Endothelial cell of umbilical vein (primary cell): ENCODE data around the gene FYB1. TPM values are rescaled to one million over a fixed set of nuclear protein-coding genes. Genes with fewer than 3 reads are reported as not detected.
A peak's percentile ranks its signal among the peaks of the same experiment; 100 is the strongest.

Experiments used
- BruUV-seq: library from RNA; stranded (reverse); fragments of 400-500 nt; replicated peaks from 2 replicates; lab custom pipeline; 2021; lab: Mats Ljungman, UMichigan
- CTCF ChIA-PET: fragments of 300-600, 350-600 bp; sonication (Branson Sonifier 250); formaldehyde crosslinking; loops from one replicate; lab custom pipeline; 2021; ENCODE audit warnings: antibody characterized with exemption, inconsistent platforms; lab: Charles Lee
- POLR2A ChIA-PET: fragments of 300-600, 350-600 bp; sonication (Branson Sonifier 250); formaldehyde crosslinking; loops from one replicate; lab custom pipeline; 2021; ENCODE audit warnings: antibody characterized with exemption, inconsistent platforms; lab: Charles Lee
- DNase-seq: peaks from one replicate; pipeline ENCODE4 v3.0.0-alpha.2; 2011; ENCODE audit warnings: low read depth, low spot score
- FAIRE-seq: peaks from 2 replicates; lab custom pipeline; 2011; peaks lifted over from hg19 to GRCh38; lab: Jason Lieb, UNC
- H2AFZ ChIP-seq: 2 replicates; pipeline ENCODE4 v1.6.0; 2012; ENCODE audit warnings: low read depth, low read length, control low read depth, inconsistent platforms
- H3K27ac ChIP-seq: 2 replicates; pipeline ENCODE4 v1.5.1; 2011; ENCODE audit warnings: low read depth, mild to moderate bottlenecking, control low read depth, low read length, moderate library complexity; ENCODE audit not compliant: insufficient read depth
- H3K27me3 ChIP-seq, 2 experiments: 2 replicates each; pipeline versions ENCODE4 v1.6.0 to v1.6.1; 2011; ENCODE audit warnings: low read length in 2 of 2, mixed read lengths in 1 of 2; ENCODE audit not compliant: control insufficient read depth in 2 of 2, insufficient read depth in 2 of 2
- H3K36me3 ChIP-seq, 2 experiments: 2 replicates in 1 of 2; 3 replicates in 1 of 2; pipeline ENCODE4 v1.5.1; 2011; ENCODE audit warnings: low read length in 2 of 2, mild to moderate bottlenecking in 1 of 2, moderate library complexity in 1 of 2; ENCODE audit not compliant: control insufficient read depth in 2 of 2, insufficient read depth in 2 of 2; ENCODE audit errors: extremely low read depth in 1 of 2
- H3K4me1 ChIP-seq: 3 replicates; pipeline ENCODE4 v1.5.1; 2011; ENCODE audit warnings: mild to moderate bottlenecking, low read length; ENCODE audit not compliant: control insufficient read depth, insufficient read depth; ENCODE audit errors: extremely low read depth
- H3K4me2 ChIP-seq: 2 replicates; pipeline ENCODE4 v1.6.1; 2011; ENCODE audit warnings: low read length, control low read depth, mixed read lengths; ENCODE audit not compliant: insufficient read depth
- H3K4me3 ChIP-seq, 3 experiments: fragments of 200-600 bp in 1 of 3; sonication (generic), shearing (Covaris generic) in 1 of 3; replicated peaks in 1 of 3; 2 replicates each; pipeline ENCODE4 v1.5.1; 2011 to 2016; ENCODE audit warnings: control low read depth in 3 of 3, low read length in 3 of 3, mild to moderate bottlenecking in 2 of 3, inconsistent platforms in 1 of 3, low read depth in 1 of 3, moderate library complexity in 1 of 3; ENCODE audit not compliant: insufficient read depth in 1 of 3
- H3K79me2 ChIP-seq: 2 replicates; pipeline ENCODE4 v1.6.0; 2012; ENCODE audit warnings: low read length, inconsistent platforms; ENCODE audit not compliant: control insufficient read depth, insufficient read depth
- H3K9ac ChIP-seq: replicated peaks from 2 replicates; pipeline ENCODE3; 2011; ENCODE audit warnings: low read length, control low read depth; ENCODE audit not compliant: insufficient read depth; ENCODE audit errors: extremely low read depth
- H3K9me1 ChIP-seq: replicated peaks from 3 replicates; pipeline ENCODE4 v1.6.0; 2011; ENCODE audit warnings: mild to moderate bottlenecking, low read length; ENCODE audit not compliant: control insufficient read depth, insufficient read depth; ENCODE audit errors: extremely low read depth
- H3K9me3 ChIP-seq: replicated peaks from 2 replicates; pipeline ENCODE4 v1.5.1; 2012; ENCODE audit warnings: low read length, inconsistent platforms; ENCODE audit not compliant: control insufficient read depth, insufficient read depth
- H4K20me1 ChIP-seq: replicated peaks from 2 replicates; pipeline ENCODE3; 2011; ENCODE audit warnings: mild to moderate bottlenecking, low read length; ENCODE audit not compliant: control insufficient read depth, insufficient read depth; ENCODE audit errors: extremely low read depth
- CTCF ChIP-seq, 2 donors: IDR thresholded peaks; 1 replicate in 1 of 2; 2 replicates in 1 of 2; pipeline ENCODE4 v1.5.1; 2011; ENCODE audit warnings: low read length in 2 of 2, mild to moderate bottlenecking in 2 of 2, moderate library complexity in 2 of 2, control low read depth in 1 of 2, inconsistent platforms in 1 of 2, low read depth in 1 of 2; ENCODE audit not compliant: insufficient read depth in 1 of 2; ENCODE audit errors: extremely low read depth in 1 of 2
- EZH2 ChIP-seq: IDR thresholded peaks from 2 replicates; pipeline ENCODE4 v1.6.1; 2012; ENCODE audit warnings: borderline replicate concordance, low read depth, mild to moderate bottlenecking, moderate library complexity, low read length, inconsistent platforms; ENCODE audit not compliant: severe bottlenecking
- JUN ChIP-seq: IDR thresholded peaks from 2 replicates; pipeline ENCODE4 v1.6.1; 2011; ENCODE audit warnings: borderline replicate concordance, low read depth; ENCODE audit not compliant: insufficient read length, insufficient read depth
- MAX ChIP-seq: IDR thresholded peaks from 2 replicates; pipeline ENCODE4 v1.6.1; 2011; ENCODE audit not compliant: insufficient read depth, insufficient read length
- MYC ChIP-seq: IDR thresholded peaks from one replicate; pipeline ENCODE4 v1.6.1; 2011; ENCODE audit warnings: mild to moderate bottlenecking, low read depth, low read length
- POLR2A ChIP-seq: IDR thresholded peaks from 2 replicates; pipeline ENCODE4 v1.6.1; 2012; ENCODE audit warnings: low read depth, mild to moderate bottlenecking, control low read depth, low read length
- POLR2AphosphoS5 ChIP-seq: IDR thresholded peaks from 2 replicates; pipeline ENCODE4 v1.6.1; 2012; ENCODE audit warnings: low read depth, mild to moderate bottlenecking, control low read depth, low read length, moderate library complexity; ENCODE audit not compliant: insufficient read depth
- dilution Hi-C: fragments of 300-500 bp; cut with MboI; formaldehyde crosslinking; loops from one replicate; pipeline ENCODE4 v1.15.0; 2019; ENCODE audit warnings: low sequenced_read_pairs; ENCODE audit not compliant: extremely low pct_ligation_motif_present
- intact Hi-C: fragments of 100-400 bp; cut with micrococcal nuclease; formaldehyde crosslinking; loops from one replicate; pipeline ENCODE4 v1.10.0; 2022
- polyA plus RNA-seq, 4 experiments: library from polyadenylated mRNA; depleted of rRNA in 3 of 4; stranded (reverse) in 3 of 4; unstranded in 1 of 4; fragments of >200 nt; gene quantifications; 2 replicates each; pipeline versions ENCODE4 v1.2.1 to v1.2.3, GENCODE V29; 2011 to 2012; ENCODE audit warnings: missing spikeins in 1 of 4
- total RNA-seq: library from RNA; stranded (reverse); gene quantifications from 2 replicates; pipeline ENCODE4 v1.2.3, GENCODE V29; 2021

FYB1 gene
- total and polyA plus RNA-seq, 2 donors (not counting 3 experiments of a cell fraction or from before 2014, with no cell fraction given): 0.44 TPM; not detected in 1

DNA sequence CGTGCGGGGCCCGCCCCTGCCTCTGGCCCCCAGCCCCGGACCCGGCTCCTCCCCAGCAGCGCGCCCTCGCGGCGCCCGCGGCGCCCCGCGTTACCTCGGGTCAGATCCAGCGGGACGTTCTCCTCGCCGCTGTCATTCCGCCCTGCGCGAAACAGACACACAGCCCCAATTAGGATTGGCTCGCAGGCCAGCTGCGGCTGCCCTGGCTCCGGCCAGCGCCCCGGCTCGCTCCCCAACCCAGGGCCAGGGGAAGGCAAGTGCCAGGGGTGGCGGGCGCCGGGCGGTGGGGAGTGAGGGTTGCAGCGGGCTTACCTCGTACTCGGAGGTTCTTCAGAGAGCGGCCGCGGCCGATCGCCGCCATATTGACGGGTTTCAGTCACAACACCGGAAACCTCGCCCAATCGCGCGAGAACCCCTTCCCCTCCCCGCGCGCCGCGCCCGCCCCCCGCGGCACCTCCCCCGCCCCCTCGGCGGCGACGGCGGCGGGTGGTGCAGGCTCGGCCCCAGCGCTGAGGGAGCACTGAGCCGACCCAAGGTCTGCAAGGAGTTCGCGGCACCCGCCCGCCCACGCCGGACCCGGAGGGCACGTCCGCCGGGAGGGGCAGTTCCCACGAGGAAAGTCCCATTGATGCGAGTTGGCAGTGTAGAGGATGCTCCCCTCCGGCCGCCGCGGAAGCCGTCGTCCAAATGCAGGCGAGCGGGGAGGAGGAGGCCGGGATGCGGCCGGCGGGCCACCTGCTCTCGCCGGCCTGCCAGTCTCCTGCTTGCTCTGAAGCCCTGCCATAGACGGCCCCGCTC lies 145.1 kb downstream of the FYB1 start, which contains the start of gene RICTOR:
TSS of gene RICTOR (minus strand) at position 383 of the 798 bp plus-strand sequence. CDS start at position 361, 22 bp downstream.
- peaks cover 3% of the 10 kb centered on the region for H4K20me1 ChIP-seq
- peak within 1 kb of the TSS; percentile 90 for H3K27ac ChIP-seq
- H2AFZ ChIP-seq: peak within 1 kb of the TSS; percentile 96
- FAIRE-seq: no peak
- no TSS peak for BruUV-seq
- TF ChIP-seq EZH2: no peak
- peak; percentile 35 for TF ChIP-seq MYC
- no peak for TF ChIP-seq JUN
- peak; percentile 83 for TF ChIP-seq POLR2A
- peak; percentile 52 for TF ChIP-seq POLR2AphosphoS5
- TF ChIP-seq CTCF (IDR thresholded peaks at IDR 0.05; ENCODE audit: extremely low read depth in 1 of 2, insufficient read depth in 1 of 2, low read depth in 1 of 2, low read length in 2 of 2): no peak
- no peak for TF ChIP-seq MAX
- dilution Hi-C loops: no loop called here
- peak; percentile 91 for DNase-seq
- POLR2A ChIA-PET: interaction anchor here (0.6 kb wide), 1 partner anchor 1098 kb away, joined by 4 read pairs; no protein-coding TSS in a partner anchor
- H3K27me3 ChIP-seq: no peaks in the 10 kb centered on the region
- H3K4me3 ChIP-seq: peak within 1 kb of the TSS; percentile 89 to 99 (median 92)
- H3K4me1 ChIP-seq: peaks cover 35% of the 10 kb centered on the region
- H3K9me3 ChIP-seq: no peaks in the 10 kb centered on the region
- H3K9me1 ChIP-seq: no peaks in the 10 kb centered on the region
- H3K9ac ChIP-seq: peak within 1 kb of the TSS; percentile 99
- peaks cover 45% of the 10 kb centered on the region for H3K79me2 ChIP-seq
- CTCF ChIA-PET: interaction anchor here (0.9 kb wide), 1 partner anchor 27 kb away, joined by 3 read pairs; no protein-coding TSS in a partner anchor
- intact Hi-C loops: loop anchor here (1.0 to 10.0 kb wide), 8 partner anchors 43 to 471 kb away; partner anchors contain the start of genes DAB2 and FYB1
- peak within 1 kb of the TSS; percentile 99 for H3K4me2 ChIP-seq
- no peaks in the 10 kb centered on the region for H3K36me3 ChIP-seq
